ENCODE data around the gene KCP.

The KCP gene

GRCh38 chr7:128938544-128939074, 28.1 kb upstream of the KCP start:
- no peak for DNase-seq

- DNase-seq = no peak
Measured at GRCh38 chr7:128937647-128938543, 27.4 kb upstream of the KCP start, which contains the start of gene IRF5. Gene IRF5 (plus strand): TSS chr7:128937927. CDS start chr7:128942082, 4,155 bp downstream.

GRCh38 chr7:128937271-128937646, 26.8 kb upstream of the KCP start:
- DNase-seq = no peak

GRCh38 chr7:128936798-128937197, 26.3 kb upstream of the KCP start:
- no peak for DNase-seq

- DNase-seq = no peak
Measured at GRCh38 chr7:128935342-128935730, 24.8 kb upstream of the KCP start.

- DNase-seq = no peak
Measured at GRCh38 chr7:128934361-128935341, 24.1 kb upstream of the KCP start.

GRCh38 chr7:128933180-128933891, 22.8 kb upstream of the KCP start:
- DNase-seq = no peak

- no peak for DNase-seq
Measured at GRCh38 chr7:128932862-128933179, 22.3 kb upstream of the KCP start.

- DNase-seq = no peak
Measured at GRCh38 chr7:128931965-128932861, 21.7 kb upstream of the KCP start.

GRCh38 chr7:128931190-128931798, 20.8 kb upstream of the KCP start:
- no peak for DNase-seq

- no peak for DNase-seq
Measured at GRCh38 chr7:128928882-128929788, 18.6 kb upstream of the KCP start.

- no peak for DNase-seq
Measured at GRCh38 chr7:128928159-128928813, 17.8 kb upstream of the KCP start.

GRCh38 chr7:128924707-128925588, 14.4 kb upstream of the KCP start:
- no peak for DNase-seq

GRCh38 chr7:128923411-128923800, 12.9 kb upstream of the KCP start:
- no peak for DNase-seq

- no peak for DNase-seq
Measured at GRCh38 chr7:128922496-128923410, 12.2 kb upstream of the KCP start.

- no peak for DNase-seq
Measured at GRCh38 chr7:128921866-128922440, 11.4 kb upstream of the KCP start.

Data from activated T-cell treated with anti-CD3 and anti-CD28 coated beads for 4 hours (primary cell).